Myocyte (in vitro differentiated cells): ENCODE results near the gene ZNF365. TPM values are rescaled to one million over a fixed set of nuclear protein-coding genes. Genes with fewer than 3 reads are reported as not detected.

ENCODE experiments used
- DNase-seq: peaks from one replicate; pipeline ENCODE4 v3.0.0-alpha.2; 2012; ENCODE audit warnings: low read depth
- total RNA-seq: library from RNA; depleted of rRNA; stranded (reverse); fragments of >200 nt; gene quantifications from 2 replicates; pipeline ENCODE4 v1.2.3, GENCODE V29; 2014

Gene ZNF365
- total RNA-seq, 1 donor from 2014 or later: 1.4 TPM

DNA sequence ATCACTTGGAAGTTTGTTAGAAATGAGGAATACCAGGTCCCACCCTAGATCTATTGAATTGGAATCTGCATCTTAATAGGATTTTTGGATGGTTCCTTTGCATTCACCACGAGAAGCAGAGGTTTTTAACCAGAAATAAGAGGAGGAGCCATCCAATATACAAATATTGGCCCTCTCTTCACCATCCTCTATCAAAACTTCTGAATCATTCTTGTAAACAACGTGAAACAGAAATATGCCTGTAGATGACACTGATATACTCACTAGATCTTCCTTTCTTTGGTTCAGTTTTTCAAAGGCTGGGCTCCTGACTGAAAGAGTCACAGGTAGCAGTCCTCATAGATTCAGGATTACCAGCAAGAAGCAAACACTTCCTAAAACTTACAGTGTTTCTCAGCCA lies 39.5 kb downstream of the ZNF365 start:
- no peak for DNase-seq

DNA sequence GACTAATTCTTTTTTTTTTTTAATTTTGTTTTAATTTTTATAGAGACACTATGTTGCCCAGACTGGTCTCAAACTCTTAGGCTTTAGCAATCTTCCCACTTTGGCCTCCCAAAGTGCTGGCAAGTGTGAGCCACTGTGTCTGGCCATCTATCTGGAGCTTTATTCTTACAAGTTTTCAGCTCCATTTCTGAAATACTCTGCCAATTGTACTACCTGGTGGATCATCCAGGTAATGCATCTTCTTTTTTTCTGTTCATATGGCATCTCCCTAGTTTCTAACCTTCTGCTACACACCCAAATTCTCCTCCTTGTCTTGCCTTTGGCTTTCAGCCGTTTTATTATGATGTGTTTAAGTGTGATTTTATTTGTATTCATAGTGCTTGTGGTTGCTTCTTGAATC lies 40.2 kb downstream of the ZNF365 start:
- DNase-seq: no peak

DNA sequence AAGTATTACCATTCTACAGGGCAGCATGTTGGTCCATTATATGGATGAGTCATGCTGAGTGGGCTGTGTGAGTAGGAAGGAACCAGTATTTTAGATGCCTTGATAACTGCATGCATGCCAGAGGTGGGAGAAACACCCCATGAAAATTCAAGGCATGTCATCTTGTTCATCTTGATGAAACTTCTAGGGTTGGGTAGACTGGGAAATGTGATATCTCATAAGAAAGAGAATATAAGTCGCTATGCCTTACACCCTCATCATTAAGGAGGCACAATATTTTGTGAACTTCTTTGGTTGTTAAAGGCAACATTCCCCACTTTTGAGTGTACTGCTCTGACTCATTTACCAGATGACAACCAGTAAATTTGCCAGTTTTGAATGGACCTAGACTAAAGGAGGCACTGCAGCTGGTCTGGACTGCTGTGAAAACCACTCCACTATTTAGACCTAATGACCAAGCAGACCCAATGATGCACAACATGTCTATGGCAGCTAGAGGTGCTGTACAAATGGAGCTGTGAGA lies 48.0 kb downstream of the ZNF365 start:
- peak; percentile 48 for DNase-seq

DNA sequence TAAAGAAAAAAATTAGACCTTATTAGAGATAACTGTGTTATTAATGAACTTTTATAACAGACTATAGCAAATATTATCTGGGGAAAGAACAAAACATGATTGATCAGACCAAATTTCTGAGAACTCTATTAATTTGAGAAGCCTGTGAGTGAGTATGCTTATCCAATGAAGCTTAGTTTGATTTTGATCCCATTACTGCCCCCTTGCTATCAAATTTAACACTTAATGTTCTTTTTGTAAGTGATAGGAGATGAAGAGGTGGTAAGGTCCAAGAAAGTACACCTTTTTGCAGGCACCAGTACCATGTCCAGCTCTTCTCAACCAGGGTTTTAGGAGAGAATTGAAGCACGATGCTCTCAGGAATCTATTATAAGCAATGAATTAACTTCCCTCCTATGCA lies 49.9 kb downstream of the ZNF365 start:
- no peak for DNase-seq

DNA sequence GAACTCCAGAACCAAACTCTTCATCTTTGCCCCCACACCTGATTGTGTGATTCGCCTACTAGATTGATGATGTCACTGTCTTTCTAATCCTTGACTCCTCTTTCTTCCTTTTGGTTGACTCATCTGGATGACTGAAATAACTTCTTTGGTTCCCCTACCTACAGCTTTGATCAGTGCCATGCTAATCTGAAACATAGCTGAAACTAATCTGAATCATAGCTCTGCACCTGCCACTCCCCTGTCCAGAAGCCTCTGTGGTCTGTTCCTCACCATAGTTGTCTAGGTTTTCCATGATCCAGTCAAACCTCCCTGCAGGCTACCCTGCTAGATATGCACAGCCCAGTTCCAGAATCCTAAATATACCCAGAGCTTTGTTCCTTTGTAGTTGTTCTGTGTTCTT lies 51.9 kb downstream of the ZNF365 start:
- peak; percentile 76 for DNase-seq

DNA sequence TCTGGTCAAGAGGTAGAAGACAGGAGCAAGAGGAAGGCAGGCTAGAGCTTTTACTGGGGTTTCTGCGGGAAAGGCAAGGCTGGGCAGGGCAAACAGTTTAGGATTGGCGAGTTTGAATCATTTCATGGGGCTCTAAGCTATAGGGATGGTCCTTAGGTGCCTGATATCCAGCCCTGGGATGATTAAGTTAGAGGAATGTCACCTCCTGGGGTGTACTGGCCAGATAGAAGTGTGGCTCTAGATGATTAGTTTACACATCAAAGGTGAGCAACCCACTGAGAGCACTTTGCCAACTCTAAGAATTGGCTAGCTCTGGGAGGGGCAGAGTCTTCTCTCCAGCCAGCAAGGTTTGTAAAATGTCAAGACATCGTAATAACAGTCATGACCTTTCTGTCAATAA lies 52.4 kb downstream of the ZNF365 start:
- DNase-seq: no peak

DNA sequence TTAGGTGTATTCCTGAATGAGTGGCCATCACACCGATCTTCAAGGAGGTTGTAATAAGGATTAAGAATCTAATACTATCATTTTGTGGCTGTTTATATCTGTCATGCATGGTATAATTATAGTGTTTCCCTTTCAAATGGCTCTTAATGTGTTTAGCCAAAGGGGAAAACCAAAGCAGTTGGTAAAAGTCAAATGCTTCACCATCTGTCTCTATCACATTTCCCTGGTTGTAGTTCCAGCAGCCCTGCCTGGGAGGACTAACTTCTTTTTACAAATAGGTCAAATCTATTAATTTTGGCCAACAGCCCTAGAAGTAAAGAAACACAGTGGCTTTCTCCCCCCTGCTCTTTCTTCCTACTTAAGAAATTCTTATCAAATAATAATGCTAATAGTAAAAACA lies 56.7 kb downstream of the ZNF365 start:
- DNase-seq: no peak

DNA sequence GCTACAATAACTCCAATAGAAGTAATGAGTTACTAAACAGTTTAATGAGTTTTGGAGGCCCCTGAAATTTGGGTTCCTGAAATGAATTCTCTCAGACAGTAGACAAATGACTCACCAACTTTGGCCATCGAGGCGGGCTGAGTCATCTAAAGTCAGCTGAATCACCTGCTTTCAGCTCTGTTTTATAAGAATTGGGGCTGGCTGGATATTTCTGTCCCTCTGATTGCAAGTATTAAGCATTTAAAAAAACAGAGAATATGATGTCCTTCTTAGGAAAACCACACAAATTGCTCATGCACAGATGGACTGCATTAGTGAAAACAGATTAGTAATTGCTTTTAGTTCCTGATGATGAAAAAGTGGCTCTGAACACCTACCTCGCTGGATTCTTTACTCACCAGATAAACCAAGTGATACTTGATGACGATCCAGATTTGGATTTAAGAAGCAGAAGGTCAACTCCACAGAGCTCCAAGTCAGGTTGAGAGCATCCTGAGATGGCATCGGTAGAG lies 59.1 kb downstream of the ZNF365 start:
- peak; percentile 83 for DNase-seq

DNA sequence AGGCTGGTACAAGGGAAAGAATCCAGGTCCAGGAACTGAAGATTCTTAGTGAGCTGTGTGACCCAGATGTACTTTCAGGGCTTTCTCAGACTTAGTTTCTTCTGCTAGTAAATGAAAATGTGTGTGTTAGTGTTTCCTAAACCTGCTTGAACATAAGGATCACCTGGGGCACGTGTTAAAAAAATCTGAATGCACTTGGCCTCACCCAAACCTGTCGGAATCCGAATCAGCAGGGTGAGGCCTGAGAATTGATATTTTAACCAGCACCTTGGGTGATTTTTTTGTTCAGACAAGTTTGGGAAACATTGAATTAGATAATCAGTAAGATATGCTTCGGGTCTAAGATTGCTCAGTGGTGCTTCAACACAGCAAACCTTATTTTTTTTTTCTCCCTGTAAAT lies 59.7 kb downstream of the ZNF365 start:
- DNase-seq: no peak

DNA sequence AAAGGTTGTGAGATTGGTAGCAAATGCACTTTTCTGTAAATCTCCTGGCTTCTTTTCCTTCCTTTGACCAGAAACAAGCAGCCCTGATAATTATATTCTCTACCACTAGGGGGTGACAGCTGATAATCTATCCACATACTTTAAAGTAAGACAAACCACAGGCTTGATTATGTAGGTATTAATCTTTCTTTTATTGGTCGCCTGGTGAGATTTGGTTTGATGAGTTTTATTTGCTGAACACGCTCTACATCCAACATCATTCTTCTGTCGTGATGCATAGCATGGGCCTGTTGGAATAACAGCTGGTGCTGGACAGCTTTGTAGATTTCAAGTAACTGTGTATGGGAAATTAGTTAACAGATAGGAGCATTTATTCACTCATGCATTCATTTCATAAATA lies 63.5 kb downstream of the ZNF365 start:
- peak; percentile 82 for DNase-seq

DNA sequence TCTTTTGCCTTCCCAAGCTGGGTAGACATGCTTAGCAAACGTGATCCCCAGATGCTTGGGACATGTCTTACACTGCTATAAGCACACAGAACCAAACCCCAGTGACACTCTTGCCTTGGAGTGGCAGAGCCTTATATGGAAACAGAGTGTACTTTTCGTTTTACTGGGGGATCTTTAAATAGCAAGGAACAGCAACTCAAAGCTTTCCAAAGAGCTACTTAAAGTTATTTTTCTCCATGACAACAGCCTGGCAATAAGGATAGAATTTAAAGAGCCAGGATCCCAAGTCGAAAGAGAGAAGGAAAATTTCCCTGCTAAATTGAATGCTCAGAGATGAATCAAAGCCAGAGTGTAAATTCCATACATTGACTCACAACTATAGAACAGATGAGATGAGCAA lies 67.8 kb downstream of the ZNF365 start:
- DNase-seq: no peak

DNA sequence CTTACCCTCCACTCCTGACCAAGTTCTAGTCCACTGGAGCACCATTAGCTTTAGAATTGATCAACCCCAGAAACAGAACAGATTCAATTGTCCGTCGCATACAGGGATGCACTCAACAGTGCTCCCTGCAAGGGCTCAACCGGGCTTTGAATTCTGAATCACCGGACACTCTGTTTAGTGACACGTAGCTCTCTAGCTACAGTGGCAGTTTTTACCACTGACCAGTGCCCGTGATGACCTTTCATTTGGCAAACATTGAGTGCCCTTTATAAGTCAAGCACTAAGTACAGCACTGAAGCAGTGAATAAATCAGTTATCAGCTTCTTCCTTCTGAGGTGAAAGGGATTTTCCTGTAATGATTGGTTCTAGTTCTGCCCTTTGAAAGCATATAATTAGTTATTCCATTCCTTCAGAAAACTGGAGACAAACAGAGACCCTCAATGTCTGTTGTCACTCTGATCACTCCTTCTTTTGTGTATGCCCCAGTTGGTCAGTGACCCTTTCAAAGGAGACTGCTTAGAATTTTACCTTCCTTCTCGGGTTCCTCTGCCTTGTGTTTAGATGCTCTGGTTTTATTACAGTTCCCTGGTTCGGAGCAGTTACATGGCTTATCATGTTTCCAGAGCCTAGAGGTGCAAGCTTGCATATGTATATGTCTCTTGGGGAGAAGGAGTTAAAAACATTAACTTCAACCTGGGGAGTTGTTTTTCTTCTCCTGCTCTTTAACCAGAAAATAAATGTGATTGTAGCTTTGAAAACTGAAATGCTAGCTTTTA lies 68.9 kb downstream of the ZNF365 start:
- DNase-seq: no peak

DNA sequence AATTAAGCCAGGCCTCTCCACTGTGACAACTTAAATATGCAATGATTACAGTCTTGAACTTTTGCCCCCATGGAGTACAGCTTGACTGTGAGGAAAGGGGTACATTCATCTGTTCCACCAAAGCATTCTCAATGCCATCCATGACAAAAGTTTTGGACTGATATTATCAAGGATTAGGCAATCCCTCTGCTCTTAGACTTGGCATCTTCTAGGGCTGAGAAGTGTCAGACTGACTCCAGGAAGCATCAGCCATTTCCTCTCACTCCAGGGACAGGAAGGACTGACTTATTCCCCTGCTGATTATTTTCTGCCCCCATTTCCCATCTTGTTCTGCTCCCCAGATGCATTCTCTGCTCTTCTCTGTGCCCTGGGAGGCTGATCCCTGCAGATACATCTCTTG lies 69.7 kb downstream of the ZNF365 start:
- no peak for DNase-seq

DNA sequence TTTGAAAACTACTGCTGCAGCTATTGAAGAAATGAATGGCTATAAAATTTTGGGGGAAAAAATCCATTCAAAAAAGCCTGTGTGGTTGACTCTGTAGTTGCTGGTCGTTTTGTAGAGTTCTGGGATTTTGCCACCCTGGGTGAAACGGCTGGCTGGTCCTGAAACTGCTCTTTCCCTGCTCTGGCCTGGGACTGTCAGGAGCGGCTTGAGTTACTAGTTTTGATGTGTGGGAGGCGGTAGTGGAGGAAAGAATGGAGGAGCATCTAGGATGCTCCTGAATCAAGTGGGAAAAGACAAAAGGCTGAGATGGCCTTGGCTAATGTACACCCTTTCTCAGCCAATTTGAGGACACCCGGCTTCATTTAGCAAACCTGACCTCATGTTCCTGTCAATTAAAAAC lies 72.5 kb downstream of the ZNF365 start:
- no peak for DNase-seq

DNA sequence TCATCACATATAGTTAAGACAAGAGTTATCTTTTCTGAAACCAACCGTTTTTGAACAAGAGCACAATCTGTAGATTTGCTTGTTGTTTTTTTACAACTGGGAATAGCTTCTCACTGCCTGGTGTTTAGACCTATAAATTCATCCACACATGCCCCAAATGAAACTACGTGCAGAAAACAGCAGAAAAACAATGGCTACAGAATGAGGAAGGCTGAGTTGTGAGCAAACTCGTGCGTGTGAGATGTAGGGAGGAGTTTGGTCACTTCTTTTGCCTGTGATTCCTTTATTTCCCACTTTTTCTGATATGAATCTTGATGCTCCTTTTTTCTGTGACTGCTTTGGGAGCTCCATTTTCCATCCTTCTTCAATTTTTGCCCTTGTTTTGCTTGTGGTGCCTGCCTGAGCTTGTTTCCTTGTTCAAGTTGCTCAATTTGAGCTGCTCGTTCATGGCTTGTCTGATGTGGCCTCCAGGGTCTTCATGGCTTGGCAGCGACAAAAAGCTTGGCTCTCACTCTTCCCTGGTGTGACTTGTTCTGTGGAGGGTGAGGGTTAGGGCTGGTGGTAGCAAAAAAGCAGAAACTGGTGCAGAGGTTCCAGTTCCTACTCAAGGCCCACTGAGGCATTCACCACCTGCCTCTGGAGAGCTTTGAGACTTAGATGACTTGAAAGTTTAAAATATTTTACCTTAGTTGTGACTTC lies 76.9 kb downstream of the ZNF365 start:
- DNase-seq: no peak

DNA sequence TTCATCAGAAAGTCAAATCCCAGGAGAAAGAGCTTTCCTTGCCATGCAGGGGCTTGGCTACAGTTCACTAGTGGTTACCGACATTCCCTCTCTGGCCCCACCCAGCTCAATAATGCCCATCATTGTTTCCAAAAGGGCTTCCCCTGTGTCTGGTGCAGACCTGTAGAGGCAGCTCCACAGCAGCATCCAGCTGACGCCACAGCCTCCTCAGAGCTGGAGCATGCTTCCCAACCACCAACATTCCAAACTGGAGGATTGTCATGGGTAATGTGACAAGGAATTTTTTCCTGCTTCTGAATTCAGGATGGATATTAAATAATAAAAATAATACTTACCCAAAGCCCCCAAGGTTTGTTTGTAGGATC lies 77.4 kb downstream of the ZNF365 start:
- DNase-seq: peak; percentile 83

Other genes starting within 250 kb of the ZNF365 start
- gene RTKN2, start 105.5 kb upstream of the ZNF365 start, total RNA-seq: 3.8 and 5.4 TPM in 2 replicates